Small intestine (tissue), 7 donors: ENCODE data around the gene KCNMB1. TPM values are rescaled to one million over a fixed set of nuclear protein-coding genes. Genes with fewer than 3 reads are reported as not detected.
"Not testable (repeated sequence)": the region's sequence is repeated elsewhere in the genome, so short reads cannot be mapped to it uniquely, and the experiment has no call there.

ENCODE experiments used
- DNase-seq, 2 donors: peaks; one replicate each; pipeline versions ENCODE4 v3.0.0 to v3.0.0-alpha.2; 2013
- FAIRE-seq: peaks from 2 replicates; lab custom pipeline; 2012; peaks lifted over from hg19 to GRCh38; lab: Jason Lieb, UNC
- H3K27ac ChIP-seq, 3 donors: one replicate each; pipeline ENCODE4 v1.5.1; 2013; ENCODE audit warnings: low read length in 2 of 3, mild to moderate bottlenecking in 2 of 3, control low read depth in 1 of 3, inconsistent platforms in 1 of 3, low read depth in 1 of 3, moderate library complexity in 1 of 3
- H3K27me3 ChIP-seq, 3 donors: one replicate each; pipeline ENCODE4 v1.6.1; 2013; ENCODE audit warnings: low read length in 3 of 3, inconsistent platforms in 1 of 3; ENCODE audit not compliant: control insufficient read depth in 3 of 3, insufficient read depth in 3 of 3
- H3K36me3 ChIP-seq, 3 donors: one replicate each; pipeline ENCODE4 v1.6.1; 2013; ENCODE audit warnings: low read length in 3 of 3, inconsistent platforms in 1 of 3, low read depth in 1 of 3, mild to moderate bottlenecking in 1 of 3, moderate library complexity in 1 of 3; ENCODE audit not compliant: control insufficient read depth in 3 of 3, insufficient read depth in 2 of 3
- H3K4me1 ChIP-seq, 3 donors: one replicate each; pipeline ENCODE4 v1.6.1; 2013; ENCODE audit warnings: low read length in 2 of 3, inconsistent platforms in 1 of 3, low read depth in 1 of 3, mild to moderate bottlenecking in 1 of 3, moderate library complexity in 1 of 3; ENCODE audit not compliant: control insufficient read depth in 3 of 3, insufficient read depth in 2 of 3
- H3K4me3 ChIP-seq, 3 donors: one replicate each; pipeline ENCODE4 v1.5.1; 2013; ENCODE audit warnings: low read length in 3 of 3, control low read depth in 1 of 3, inconsistent platforms in 1 of 3, low read depth in 1 of 3, mild to moderate bottlenecking in 1 of 3, moderate library complexity in 1 of 3
- H3K9me3 ChIP-seq, 2 donors: one replicate each; pipeline ENCODE4 v1.6.1; 2013; ENCODE audit warnings: low read depth in 1 of 2, low read length in 1 of 2; ENCODE audit not compliant: control insufficient read depth in 2 of 2, insufficient read depth in 1 of 2
- WGBS, 3 donors: extraction: QIAGEN DNeasy Blood & Tissue Kit; methylation state at CpG; one replicate each; pipeline ENCODE4 v1.1.7; 2013; 5-methylcytosine and 5-hydroxymethylcytosine counted together
- polyA plus RNA-seq, 4 donors: library from polyadenylated mRNA; stranded (reverse) in 3 of 4; unstranded in 1 of 4; fragments of 200-250 nt in 3 of 4; fragments of 120-200 nt in 1 of 4; gene quantifications; one replicate each; pipeline versions ENCODE4 v1.2.1 to v1.2.3, GENCODE V29; 2013
- donor health status: healthy with polysubstance abuse.
- donor health status: control.
- donor health status: control.
- donor health status: Bipolar disorder and iron deficiency.
- donor health status: healthy.

KCNMB1 gene
- polyA plus RNA-seq, 4 donors, result 0.22 to 3.6 (median 0.63) TPM

DNA sequence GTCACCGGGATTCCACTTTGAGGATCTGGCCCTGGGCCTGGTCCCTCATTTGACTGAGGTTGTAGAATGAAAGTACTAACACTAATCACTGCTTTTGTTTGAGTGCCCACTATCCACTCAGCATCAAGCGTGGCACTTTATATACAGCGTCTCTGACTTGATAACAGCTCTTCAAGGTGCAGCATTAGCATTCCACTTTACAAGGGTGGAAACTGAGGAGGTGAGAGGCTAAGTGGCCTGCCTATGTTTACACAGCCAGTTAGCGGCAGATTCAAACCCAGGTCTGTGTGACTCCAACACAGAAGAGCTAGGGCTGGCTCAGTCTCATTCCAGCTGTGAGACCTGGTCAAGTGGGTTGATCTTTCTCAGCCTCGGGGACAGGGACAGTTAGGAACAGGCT, 5.9 kb downstream of the KCNMB1 start:
- H3K4me1 ChIP-seq, result no peaks in the 10 kb centered on the region
- FAIRE-seq (no peak), DNase-seq (no peak)
- H3K4me3 ChIP-seq, result no peak overlapping the region
- 58 to 71% (median 64%) methylated on average over 5 of the region's 5 CpGs for WGBS, 3 donors
- H3K9me3 ChIP-seq, result no peaks in the 10 kb centered on the region
- peaks cover 0 to 2% (median 0%) of the 10 kb centered on the region in 3 donors for H3K27me3 ChIP-seq
- H3K36me3 ChIP-seq, result peaks cover 0 to 2% (median 0%) of the 10 kb centered on the region in 3 donors
- no peak overlapping the region for H3K27ac ChIP-seq

GRCh38 chr5:170382790-170383189, 6.4 kb downstream of the KCNMB1 start:
- WGBS, 3 donors, result 70 to 78% (median 74%) methylated on average over 2 of the region's 2 CpGs
- FAIRE-seq, result no peak

GRCh38 chr5:170380361-170380951, 8.7 kb downstream of the KCNMB1 start:
- 32 to 58% (median 53%) methylated on average over 3 of the region's 3 CpGs for WGBS, 3 donors
- Histone ChIP-seq H3K4me3 (no peak overlapping the region), H3K36me3 (peaks cover 0 to 2% (median 0%) of the 10 kb centered on the region in 3 donors), H3K4me1 (no peaks in the 10 kb centered on the region), H3K27me3 (no peaks in the 10 kb centered on the region), H3K9me3 (no peaks in the 10 kb centered on the region), H3K27ac (no peak overlapping the region)
- no peak for FAIRE-seq
- no peak for DNase-seq

More at GRCh38 chr5:170382790-170383189, 6.4 kb downstream of the KCNMB1 start:
- no peak overlapping the region for H3K4me3 ChIP-seq
- H3K4me1 ChIP-seq, result no peaks in the 10 kb centered on the region
- peaks cover 0 to 2% (median 0%) of the 10 kb centered on the region in 3 donors for H3K36me3 ChIP-seq
- DNase-seq, result no peak
- H3K27ac ChIP-seq, result no peak overlapping the region
- H3K27me3 ChIP-seq, result peaks cover 0 to 2% (median 0%) of the 10 kb centered on the region in 3 donors
- H3K9me3 ChIP-seq, result no peaks in the 10 kb centered on the region

- no peaks in the 10 kb centered on the region for H3K9me3 ChIP-seq
These were observed 10.4 kb downstream of the KCNMB1 start for GRCh38 chr5:170378740-170379139.

GRCh38 chr5:170377027-170377426, 12.1 kb downstream of the KCNMB1 start:
- Histone ChIP-seq H3K4me1 (no peaks in the 10 kb centered on the region), H3K36me3 (peaks cover 0 to 2% (median 0%) of the 10 kb centered on the region in 3 donors), H3K27ac (no peak overlapping the region), H3K4me3 (no peak overlapping the region), H3K9me3 (no peaks in the 10 kb centered on the region), H3K27me3 (no peaks in the 10 kb centered on the region)
- WGBS, 3 donors, result 89 to 92% (median 90%) methylated on average over 11 of the region's 11 CpGs
- DNase-seq, result no peak
- no peak for FAIRE-seq

More at GRCh38 chr5:170378740-170379139, 10.4 kb downstream of the KCNMB1 start:
- no peaks in the 10 kb centered on the region for H3K4me1 ChIP-seq
- no peak overlapping the region for H3K27ac ChIP-seq
- H3K36me3 ChIP-seq, result peaks cover 0 to 2% (median 0%) of the 10 kb centered on the region in 3 donors
- FAIRE-seq (no peak), DNase-seq (no peak)
- 78 to 85% (median 85%) methylated on average over 16 of the region's 16 CpGs for WGBS, 3 donors
- no peak overlapping the region for H3K4me3 ChIP-seq
- no peaks in the 10 kb centered on the region for H3K27me3 ChIP-seq

GRCh38 chr5:170376526-170376925, 12.6 kb downstream of the KCNMB1 start:
- H3K27ac ChIP-seq, FAIRE-seq, H3K4me1 ChIP-seq, H3K4me3 ChIP-seq, H3K9me3 ChIP-seq, DNase-seq, H3K36me3 ChIP-seq, H3K27me3 ChIP-seq: not testable (repeated sequence)
- 70 to 95% (median 89%) methylated on average over 3 of the region's 3 CpGs for WGBS, 3 donors

DNA sequence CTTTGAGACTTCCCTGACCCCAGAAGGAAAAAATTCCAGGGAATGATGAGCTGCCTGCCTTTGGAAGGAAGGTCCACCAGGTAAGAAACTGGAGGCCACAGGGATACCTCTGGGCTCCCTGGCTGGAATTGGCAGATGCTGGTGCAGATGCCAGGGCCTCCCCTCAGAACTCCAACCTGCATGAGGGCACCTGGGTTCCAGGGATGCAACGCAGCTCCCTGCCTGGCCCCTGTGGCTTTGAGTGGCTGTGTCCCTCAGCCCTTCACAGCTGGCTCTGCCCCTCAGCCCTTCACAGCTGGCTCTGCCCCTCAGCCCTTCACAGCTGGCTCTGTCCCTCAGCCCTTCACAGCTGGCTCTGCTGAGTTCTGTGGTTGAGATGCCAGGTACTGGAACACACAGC, 13.9 kb downstream of the KCNMB1 start:
- H3K9me3 ChIP-seq, result no peaks in the 10 kb centered on the region
- H3K36me3 ChIP-seq, result peaks cover 0 to 2% (median 0%) of the 10 kb centered on the region in 3 donors
- 69 to 100% (median 92%) methylated on average over 1 of the region's 1 CpG for WGBS, 3 donors
- DNase-seq (no peak), FAIRE-seq (no peak)
- no peak overlapping the region for H3K27ac ChIP-seq
- no peaks in the 10 kb centered on the region for H3K4me1 ChIP-seq
- H3K27me3 ChIP-seq, result no peaks in the 10 kb centered on the region
- H3K4me3 ChIP-seq, result no peak overlapping the region

- H3K27ac ChIP-seq, result no peak overlapping the region
- no peaks in the 10 kb centered on the region for H3K9me3 ChIP-seq
- FAIRE-seq (no peak), DNase-seq (no peak)
- 43 to 71% (median 50%) methylated on average over 2 of the region's 2 CpGs for WGBS, 3 donors
- no peaks in the 10 kb centered on the region for H3K27me3 ChIP-seq
- H3K36me3 ChIP-seq, result no peaks in the 10 kb centered on the region
- no peaks in the 10 kb centered on the region for H3K4me1 ChIP-seq
- no peak overlapping the region for H3K4me3 ChIP-seq
These were observed 16.2 kb downstream of the KCNMB1 start for GRCh38 chr5:170372971-170373370.

DNA sequence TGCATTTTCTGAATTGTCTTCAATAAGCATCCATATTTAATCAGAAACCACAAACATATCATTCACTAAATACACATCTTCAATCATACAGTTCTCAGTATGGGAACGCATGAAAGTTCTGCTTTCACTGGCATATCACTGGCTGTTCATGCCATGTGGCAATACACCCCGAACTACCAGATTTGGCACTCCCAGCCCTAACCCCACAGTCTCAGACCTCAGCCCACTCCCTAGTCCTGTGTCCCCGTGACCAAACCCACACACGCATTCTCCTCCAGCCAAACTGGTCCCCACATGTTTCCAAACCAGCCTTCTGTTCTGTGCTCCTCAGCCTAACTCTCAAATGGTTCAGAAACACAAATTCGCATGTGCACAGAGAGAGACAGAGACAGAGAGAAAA, 20.6 kb downstream of the KCNMB1 start:
- H3K9me3 ChIP-seq, result no peaks in the 10 kb centered on the region
- H3K4me1 ChIP-seq, result no peaks in the 10 kb centered on the region
- no peak overlapping the region for H3K4me3 ChIP-seq
- no peaks in the 10 kb centered on the region for H3K27me3 ChIP-seq
- H3K36me3 ChIP-seq, result no peaks in the 10 kb centered on the region
- DNase-seq (no peak), FAIRE-seq (no peak)
- no peak overlapping the region for H3K27ac ChIP-seq
- WGBS, 3 donors, result 75 to 87% (median 84%) methylated on average over 5 of the region's 5 CpGs
